HG03045 (cell line): ENCODE results near the gene MET.

ENCODE experiments used
- ATAC-seq: cut with Tn5 transposase; IDR thresholded peaks from one replicate; pipeline ENCODE4 v1.9.1; 2021; ENCODE audit warnings: mild to moderate bottlenecking, moderate library complexity; ENCODE audit not compliant: unreplicated experiment

Gene MET

DNA sequence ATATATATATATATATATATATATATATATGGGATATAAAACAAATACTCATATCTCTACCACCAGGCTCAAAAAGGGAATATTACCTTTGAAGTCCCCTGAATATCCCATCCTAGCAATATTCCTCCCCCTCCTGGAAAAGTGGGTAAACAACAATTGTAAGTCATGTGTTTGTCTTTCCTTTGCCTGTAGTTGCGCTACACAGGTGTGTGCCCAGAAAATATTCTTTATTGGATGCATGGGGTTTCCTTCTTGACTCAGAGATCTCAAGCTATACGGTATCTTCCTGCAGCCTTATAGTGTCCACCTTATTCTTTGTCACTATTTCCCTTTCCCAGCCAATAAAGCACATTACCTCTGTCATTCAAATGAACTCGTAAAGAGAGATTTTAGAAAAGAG, 54.2 kb downstream of the MET start:
- ATAC-seq, result no peak

GRCh38 chr7:116726713-116727431, 54.9 kb downstream of the MET start:
- no peak for ATAC-seq

DNA sequence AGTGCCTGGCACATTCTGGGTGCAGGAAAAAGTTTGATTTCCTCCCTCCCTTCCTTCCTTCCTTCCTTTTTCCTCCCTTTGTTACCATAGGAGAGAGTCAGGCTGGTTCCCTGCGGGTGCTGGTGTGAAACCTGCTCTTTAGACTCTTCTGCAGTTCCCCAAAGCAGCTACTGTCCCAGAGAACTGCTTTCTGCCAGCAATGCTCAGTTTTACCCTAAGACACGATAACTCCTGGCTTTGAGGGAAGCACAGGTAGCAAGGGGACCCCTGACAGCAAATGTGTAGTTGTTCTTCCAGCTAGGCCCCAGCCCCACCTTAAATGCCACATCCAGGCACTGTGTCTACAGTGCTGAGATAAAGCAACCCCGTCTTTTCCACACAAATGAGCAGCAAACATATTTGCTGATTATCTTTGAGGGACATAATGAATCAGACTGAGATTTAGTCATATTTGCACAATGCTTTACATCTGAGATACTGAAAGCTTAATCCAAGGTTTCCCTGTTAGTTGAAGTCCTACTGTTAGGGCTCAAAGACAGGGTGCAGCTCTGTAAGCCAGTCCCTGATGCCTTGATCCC, 55.5 kb downstream of the MET start:
- ATAC-seq, result no peak

DNA sequence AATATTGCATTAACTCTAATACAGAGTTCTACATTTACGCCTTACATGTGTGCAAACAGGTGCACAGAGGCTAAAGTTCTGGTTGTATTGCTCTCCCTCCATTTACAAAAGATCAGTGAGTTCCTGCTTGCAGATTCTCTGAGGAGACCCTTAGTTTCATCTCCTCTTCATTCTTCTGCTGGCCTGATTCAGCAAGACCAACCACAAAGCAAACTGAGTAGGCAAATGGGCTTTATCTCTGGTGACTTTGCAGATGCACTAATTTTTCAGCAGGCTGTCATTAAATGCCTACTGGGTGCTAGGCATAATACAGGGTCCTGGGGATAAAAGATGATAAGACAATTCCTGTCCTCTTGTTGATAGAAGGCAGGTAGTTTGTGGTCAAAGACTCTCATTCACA, 56.4 kb downstream of the MET start:
- no peak for ATAC-seq

- ATAC-seq, result no peak
Measured at GRCh38 chr7:116730097-116731022, 58.4 kb downstream of the MET start.

- ATAC-seq, result no peak
Measured at GRCh38 chr7:116731023-116731395, 59.0 kb downstream of the MET start.

DNA sequence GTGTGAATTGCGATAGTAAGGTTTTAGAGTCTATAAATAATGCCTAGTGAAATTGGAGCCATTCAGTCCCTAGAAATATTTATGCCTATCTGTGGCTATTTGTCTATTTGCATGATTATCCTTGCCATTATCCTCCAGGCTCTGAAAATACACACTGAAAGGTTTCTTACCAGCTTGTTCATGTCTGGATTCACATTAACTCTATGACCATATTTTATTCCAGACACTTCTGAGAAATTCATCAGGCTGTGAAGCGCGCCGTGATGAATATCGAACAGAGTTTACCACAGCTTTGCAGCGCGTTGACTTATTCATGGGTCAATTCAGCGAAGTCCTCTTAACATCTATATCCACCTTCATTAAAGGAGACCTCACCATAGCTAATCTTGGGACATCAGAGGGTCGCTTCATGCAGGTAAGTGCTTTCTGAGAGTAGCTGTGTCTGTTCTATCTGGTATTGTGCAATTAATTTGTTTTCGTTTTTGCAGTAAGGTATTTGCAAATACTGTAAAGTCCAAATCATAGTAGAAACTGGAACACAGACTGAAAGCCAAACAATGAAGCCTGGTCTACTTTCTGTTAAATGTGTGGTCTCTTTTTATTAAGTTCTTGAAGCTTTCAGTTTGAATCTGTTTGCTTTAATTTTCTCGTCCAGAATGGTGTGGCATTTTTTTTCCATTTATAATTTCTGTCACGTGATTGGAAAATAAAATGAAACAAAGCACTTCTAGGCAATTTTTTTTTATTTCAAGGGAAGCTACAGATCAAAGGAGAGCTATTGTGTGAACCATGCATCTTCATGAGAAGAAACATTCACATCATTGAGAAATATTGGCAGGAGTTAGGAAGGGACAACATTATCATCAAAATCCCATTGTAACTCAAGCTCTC, 59.7 kb downstream of the MET start:
- no peak for ATAC-seq

GRCh38 chr7:116732788-116733694, 61.0 kb downstream of the MET start:
- no peak for ATAC-seq

DNA sequence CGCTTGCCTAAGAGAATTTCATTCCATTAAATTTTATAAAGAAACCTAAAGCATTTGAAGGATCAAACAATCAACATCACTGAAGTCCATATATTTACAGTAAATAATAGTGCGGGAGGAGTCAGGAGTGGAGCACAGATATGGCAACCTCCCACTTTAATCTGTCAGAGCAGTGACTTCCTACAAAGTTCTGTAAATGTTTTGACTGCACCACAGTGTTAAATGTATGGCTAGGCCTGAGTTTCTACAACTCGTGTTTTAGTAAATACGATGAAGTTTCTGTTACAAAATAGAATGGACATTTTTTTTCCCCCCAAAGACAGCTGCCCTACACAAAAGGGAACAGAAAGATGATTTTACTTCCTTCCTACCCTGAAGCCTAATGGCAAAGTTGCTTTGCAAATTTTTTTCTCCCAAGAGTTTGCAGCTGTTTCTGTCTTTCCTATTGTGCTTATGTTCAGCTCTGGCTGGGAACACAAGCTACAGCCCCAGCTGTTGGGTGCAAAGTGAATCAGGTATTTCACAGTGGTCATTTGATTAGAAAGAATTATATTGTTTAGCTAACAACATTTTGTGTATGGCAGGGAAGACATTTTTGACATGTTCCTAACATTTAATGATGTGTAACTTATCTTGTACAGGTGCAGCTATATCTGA, 62.1 kb downstream of the MET start:
- no peak for ATAC-seq

- no peak for ATAC-seq
Measured at GRCh38 chr7:116734710-116735109, 62.7 kb downstream of the MET start.

DNA sequence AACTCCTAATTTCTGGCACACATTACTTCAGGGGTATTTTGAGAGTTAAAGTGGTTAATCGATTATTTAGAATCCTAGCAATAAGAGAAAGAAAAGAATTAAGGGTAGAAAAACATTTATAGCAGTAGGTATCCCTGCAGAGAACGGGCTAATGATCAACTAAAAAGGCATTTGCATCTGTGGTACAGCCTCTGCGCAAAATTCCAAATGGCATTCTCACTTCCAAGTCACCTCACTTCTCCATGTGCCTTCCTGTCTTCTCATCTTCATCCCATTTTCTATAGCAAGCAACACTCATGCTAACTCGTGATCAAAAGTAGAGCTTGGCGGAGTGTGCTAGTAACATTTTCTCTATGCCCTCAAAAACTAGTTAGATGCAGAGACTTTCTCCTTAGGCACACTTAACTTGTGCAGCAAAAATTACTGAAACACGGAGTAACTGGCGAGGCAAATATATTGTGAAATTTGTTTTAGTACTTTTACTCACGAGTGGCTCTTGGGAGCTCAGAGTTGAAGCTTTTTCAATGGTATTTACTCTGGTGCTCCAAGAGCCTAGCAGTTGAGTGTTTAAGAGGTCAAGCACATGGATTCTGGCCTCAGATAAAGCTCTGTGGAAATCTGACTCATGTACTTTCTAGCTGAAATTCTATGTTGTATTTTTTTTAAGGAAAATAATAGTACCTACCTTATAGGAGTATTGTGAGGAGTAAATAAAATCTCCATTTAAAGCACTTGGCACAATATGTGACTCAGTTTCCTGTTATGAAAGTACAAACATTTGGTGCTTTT, 65.1 kb downstream of the MET start:
- ATAC-seq, result no peak

GRCh38 chr7:116738378-116738777, 66.4 kb downstream of the MET start:
- ATAC-seq, result no peak

DNA sequence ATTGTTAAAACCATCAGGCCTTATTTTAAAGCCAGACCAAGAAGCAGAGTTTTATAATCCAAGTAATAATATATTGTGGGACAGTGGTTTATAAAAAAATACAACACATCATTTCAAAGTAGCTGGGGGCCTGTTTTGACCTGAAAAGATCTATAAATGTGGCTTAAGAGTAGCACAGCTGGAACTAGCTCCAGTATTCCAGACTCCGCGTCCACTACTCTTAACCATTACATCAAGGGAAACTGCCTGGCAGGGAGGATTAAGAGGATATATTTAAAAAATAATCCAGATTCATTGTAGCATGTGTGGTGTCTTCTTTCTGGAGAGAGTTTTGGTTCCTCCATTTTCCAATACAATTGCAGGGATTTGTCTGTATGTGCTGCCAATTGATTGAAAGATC, 67.3 kb downstream of the MET start:
- ATAC-seq, result no peak

GRCh38 chr7:116740231-116740630, 68.2 kb downstream of the MET start:
- ATAC-seq, result no peak

DNA sequence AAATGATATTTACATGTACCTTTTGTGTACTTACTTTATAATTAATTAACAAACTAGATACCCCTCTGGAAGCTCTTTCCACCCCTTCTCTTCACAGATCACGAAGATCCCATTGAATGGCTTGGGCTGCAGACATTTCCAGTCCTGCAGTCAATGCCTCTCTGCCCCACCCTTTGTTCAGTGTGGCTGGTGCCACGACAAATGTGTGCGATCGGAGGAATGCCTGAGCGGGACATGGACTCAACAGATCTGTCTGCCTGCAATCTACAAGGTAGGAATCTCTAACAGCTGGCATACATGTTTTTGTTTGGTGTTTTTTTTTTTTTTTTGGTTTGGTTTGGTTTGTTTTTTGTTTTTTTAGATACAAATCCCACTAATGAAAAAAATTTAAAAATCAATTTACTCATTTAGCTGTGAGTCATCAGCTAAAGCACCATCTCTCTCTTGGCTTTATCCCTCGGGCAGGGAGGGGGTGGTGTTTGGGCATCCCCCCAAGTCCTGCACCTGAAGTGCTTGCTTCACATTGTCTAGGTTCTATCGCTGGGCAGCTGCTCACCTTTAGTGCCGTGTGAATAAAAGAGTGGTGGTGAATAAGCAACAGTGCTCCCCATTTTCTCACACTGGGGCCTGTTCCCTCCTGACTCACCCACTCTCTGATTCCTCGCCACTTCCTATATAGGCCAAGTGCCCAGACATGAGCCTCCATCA, 68.9 kb downstream of the MET start:
- no peak for ATAC-seq

GRCh38 chr7:116741625-116742316, 69.8 kb downstream of the MET start:
- ATAC-seq, result no peak

DNA sequence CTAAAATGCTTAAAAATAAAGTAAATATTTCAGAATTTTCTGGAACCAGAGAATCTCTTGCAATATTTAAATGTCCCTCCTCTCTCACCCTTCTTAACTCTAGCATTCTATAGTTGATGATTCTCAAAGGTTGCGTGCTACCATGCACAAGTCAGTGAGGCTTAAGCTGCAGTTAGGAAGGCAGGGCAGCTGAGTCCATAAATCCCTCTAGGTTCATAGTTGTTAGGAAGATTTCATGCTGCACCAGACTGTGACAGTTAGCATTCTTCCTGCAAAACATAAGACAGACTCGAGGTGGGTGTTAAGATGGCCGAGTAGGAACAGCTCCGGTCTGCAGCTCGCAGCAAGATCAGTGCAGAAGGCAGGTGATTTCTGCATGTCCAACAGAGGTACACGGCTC, 70.6 kb downstream of the MET start:
- no peak for ATAC-seq
